Muscle of leg (tissue), 11 donors: ENCODE measurements around the gene PFDN1. TPM values are rescaled to one million over a fixed set of nuclear protein-coding genes. Genes with fewer than 3 reads are reported as not detected.
"Not testable (repeated sequence)": the region's sequence is repeated elsewhere in the genome, so short reads cannot be mapped to it uniquely, and the experiment has no call there.

Source experiments
- DNase-seq: peaks from one replicate; pipeline ENCODE4 v3.0.0; 2013
- H3K27ac ChIP-seq: one replicate; pipeline ENCODE4 v1.5.1; 2013; ENCODE audit warnings: mild to moderate bottlenecking, low read length, control low read depth
- H3K27me3 ChIP-seq: one replicate; pipeline ENCODE4 v1.6.1; 2013; ENCODE audit warnings: low read length; ENCODE audit not compliant: control insufficient read depth, insufficient read depth
- H3K36me3 ChIP-seq: one replicate; pipeline ENCODE4 v1.6.1; 2013; ENCODE audit warnings: low read length; ENCODE audit not compliant: control insufficient read depth, insufficient read depth
- H3K4me1 ChIP-seq: one replicate; pipeline ENCODE4 v1.6.1; 2013; ENCODE audit warnings: low read length; ENCODE audit not compliant: control insufficient read depth, insufficient read depth
- H3K4me3 ChIP-seq: one replicate; pipeline ENCODE4 v1.5.1; 2013; ENCODE audit warnings: low read length, control low read depth
- H3K9me3 ChIP-seq: replicated peaks from 2 replicates; pipeline ENCODE4 v1.6.1; 2013; ENCODE audit warnings: low read depth, low read length; ENCODE audit not compliant: control insufficient read depth
- WGBS: methylation state at CpG from one replicate; pipeline ENCODE4 v1.1.5; 2013; ENCODE audit warnings: missing lambda C conversion rate; ENCODE audit not compliant: insufficient coverage; 5-methylcytosine and 5-hydroxymethylcytosine counted together
- polyA plus RNA-seq, 8 donors: library from polyadenylated mRNA; unstranded; fragments of 120-200 nt; gene quantifications; one replicate each; pipeline versions ENCODE4 v1.2.1 to v1.2.3, GENCODE V29; 2013; ENCODE audit warnings: inconsistent platforms in 1 of 8, low replicate concordance in 1 of 8; ENCODE audit not compliant: insufficient read length in 8 of 8, insufficient read depth in 1 of 8
- total RNA-seq: library from RNA; stranded (reverse); fragments of 120-200 nt; gene quantifications from one replicate; pipeline ENCODE4 v1.2.4, GENCODE V29; 2013

Gene PFDN1
- total and polyA plus RNA-seq, 9 donors = 46.3 to 94.4 (median 69.8) TPM

GRCh38 chr5:140208065-140208464 is 94.8 kb downstream of the PFDN1 start:
- no peak overlapping the region for H3K4me3 ChIP-seq
- H3K27ac ChIP-seq = no peak overlapping the region
- no peaks in the 10 kb centered on the region for H3K27me3 ChIP-seq
- H3K9me3 ChIP-seq = no peaks in the 10 kb centered on the region
- DNase-seq = no peak
- H3K36me3 ChIP-seq = no peaks in the 10 kb centered on the region
- H3K4me1 ChIP-seq = peaks cover 9% of the 10 kb centered on the region

GRCh38 chr5:140207250-140207964 is 95.5 kb downstream of the PFDN1 start:
- no peak overlapping the region for H3K27ac ChIP-seq
- DNase-seq = no peak
- no CpG with 5 or more reads among the region's 2 CpGs for WGBS

GRCh38 chr5:140205952-140206351 is 96.9 kb downstream of the PFDN1 start:
- WGBS = 80% methylated on average over 3 of the region's 4 CpGs
- Histone ChIP-seq H3K4me1 (peaks cover 9% of the 10 kb centered on the region), H3K36me3 (no peaks in the 10 kb centered on the region), H3K27me3 (no peaks in the 10 kb centered on the region), H3K4me3 (no peak overlapping the region), H3K27ac (no peak overlapping the region), H3K9me3 (no peaks in the 10 kb centered on the region)
- no peak for DNase-seq

More at GRCh38 chr5:140207250-140207964, 95.5 kb downstream of the PFDN1 start:
- peaks cover 9% of the 10 kb centered on the region for H3K4me1 ChIP-seq
- no peak overlapping the region for H3K4me3 ChIP-seq
- no peaks in the 10 kb centered on the region for H3K36me3 ChIP-seq
- no peaks in the 10 kb centered on the region for H3K9me3 ChIP-seq
- H3K27me3 ChIP-seq = no peaks in the 10 kb centered on the region

- Histone ChIP-seq H3K27me3 (no peaks in the 10 kb centered on the region), H3K9me3 (no peaks in the 10 kb centered on the region), H3K4me1 (peaks cover 9% of the 10 kb centered on the region), H3K27ac (no peak overlapping the region), H3K4me3 (no peak overlapping the region), H3K36me3 (no peaks in the 10 kb centered on the region)
- no CpG with 5 or more reads among the region's 2 CpGs for WGBS
- DNase-seq = no peak
Observed at GRCh38 chr5:140205216-140205615, 97.7 kb downstream of the PFDN1 start.

DNA sequence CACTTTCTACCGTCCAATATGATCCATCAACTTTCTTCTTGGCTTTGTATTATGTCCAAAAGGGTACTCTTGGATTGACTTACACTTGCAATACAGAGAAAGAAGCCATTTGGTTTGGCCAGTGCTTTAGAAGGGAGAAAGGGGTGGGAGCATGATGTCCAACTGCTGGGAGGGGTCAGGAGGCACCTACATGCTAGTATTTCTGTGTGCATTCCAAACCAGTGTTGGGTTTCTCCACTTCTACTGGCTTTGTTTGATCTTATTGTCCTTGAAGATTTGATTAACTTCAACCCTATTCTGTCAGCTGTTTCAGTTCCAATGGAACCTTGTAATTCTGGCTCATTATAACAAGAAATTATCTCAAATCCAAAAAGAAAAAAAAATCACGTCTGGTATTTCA is 100.3 kb downstream of the PFDN1 start:
- Histone ChIP-seq H3K27me3 (no peaks in the 10 kb centered on the region), H3K9me3 (no peaks in the 10 kb centered on the region), H3K27ac (no peak overlapping the region), H3K36me3 (no peaks in the 10 kb centered on the region), H3K4me1 (peaks cover 9% of the 10 kb centered on the region), H3K4me3 (no peak overlapping the region)
- DNase-seq = no peak
- WGBS = no CpG with 5 or more reads among the region's 2 CpGs

DNA sequence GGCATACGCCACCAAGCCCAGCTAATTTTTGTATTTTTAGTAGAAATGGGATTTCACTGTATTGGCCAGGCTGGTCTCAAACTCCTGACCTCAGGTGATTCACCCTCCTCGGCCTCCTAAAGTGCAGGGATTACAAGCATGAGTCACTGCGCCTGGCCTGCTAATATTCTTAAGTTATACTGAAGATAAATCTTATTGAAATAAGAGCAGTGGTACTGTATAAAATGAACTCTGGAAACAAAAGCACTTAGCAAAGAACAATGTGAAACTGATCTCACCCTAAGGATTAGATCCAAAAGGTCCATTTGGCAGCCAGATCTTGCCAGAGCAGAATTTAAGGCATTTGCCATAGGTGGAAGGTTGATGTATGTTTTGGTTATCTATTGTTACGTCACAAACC is 100.8 kb downstream of the PFDN1 start:
- no peaks in the 10 kb centered on the region for H3K27me3 ChIP-seq
- 100% methylated on average over 1 of the region's 4 CpGs for WGBS
- H3K4me3 ChIP-seq = no peak overlapping the region
- no peak for DNase-seq
- no peak overlapping the region for H3K27ac ChIP-seq
- H3K9me3 ChIP-seq = no peaks in the 10 kb centered on the region
- no peaks in the 10 kb centered on the region for H3K36me3 ChIP-seq
- peaks cover 9% of the 10 kb centered on the region for H3K4me1 ChIP-seq

GRCh38 chr5:140198915-140199314 is 104.0 kb downstream of the PFDN1 start:
- H3K4me1 ChIP-seq, H3K27me3 ChIP-seq, H3K4me3 ChIP-seq, H3K36me3 ChIP-seq, DNase-seq, H3K9me3 ChIP-seq, H3K27ac ChIP-seq: not testable (repeated sequence)
- no CpG with 5 or more reads among the region's 1 CpG for WGBS

DNA sequence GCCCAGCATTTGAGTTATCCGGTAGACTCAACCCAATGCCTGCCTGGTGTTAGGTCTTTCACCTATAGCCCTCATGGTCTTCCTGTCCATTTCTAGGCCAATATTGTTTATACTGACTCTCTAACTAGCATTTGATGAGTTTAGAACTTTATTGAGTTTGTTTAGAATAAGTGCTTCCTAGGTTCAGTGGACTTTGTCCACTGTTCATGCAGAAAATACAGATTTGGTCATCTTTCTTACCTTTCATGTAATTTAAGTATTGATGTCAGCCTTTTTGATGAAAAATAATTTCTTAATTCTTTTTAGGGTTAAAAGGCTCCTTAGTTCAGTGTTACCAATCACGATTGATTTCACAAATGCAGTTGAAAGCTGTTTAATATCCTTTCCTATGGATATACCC is 105.9 kb downstream of the PFDN1 start:
- DNase-seq = no peak
- Histone ChIP-seq H3K4me1 (no peaks in the 10 kb centered on the region), H3K27me3 (no peaks in the 10 kb centered on the region), H3K4me3 (no peak overlapping the region), H3K36me3 (peaks cover 4% of the 10 kb centered on the region), H3K27ac (no peak overlapping the region), H3K9me3 (no peaks in the 10 kb centered on the region)
- WGBS = 100% methylated on average over 1 of the region's 2 CpGs

GRCh38 chr5:140196115-140196814 is 106.6 kb downstream of the PFDN1 start:
- Histone ChIP-seq H3K4me1 (no peaks in the 10 kb centered on the region), H3K27ac (no peak overlapping the region), H3K36me3 (peaks cover 4% of the 10 kb centered on the region), H3K4me3 (no peak overlapping the region), H3K27me3 (no peaks in the 10 kb centered on the region), H3K9me3 (no peaks in the 10 kb centered on the region)
- DNase-seq = no peak
- WGBS = no CpG with 5 or more reads among the region's 2 CpGs
